Spinal cord (tissue), 10 donors: ENCODE results near the gene SMTN. TPM values are rescaled to one million over a fixed set of nuclear protein-coding genes. Genes with fewer than 3 reads are reported as not detected.

Experiments used
- DNase-seq, 6 donors: peaks; one replicate each; pipeline versions ENCODE4 v3.0.0 to v3.0.0-alpha.2; 2013 to 2015; ENCODE audit warnings: low spot score in 6 of 6, low read depth in 4 of 6
- H3K27ac ChIP-seq: one replicate; pipeline ENCODE4 v1.5.1; 2013; ENCODE audit warnings: low read depth, low read length, control low read depth
- H3K27me3 ChIP-seq: one replicate; pipeline ENCODE4 v1.6.1; 2013; ENCODE audit warnings: low read length; ENCODE audit not compliant: control insufficient read depth, insufficient read depth
- H3K36me3 ChIP-seq: one replicate; pipeline ENCODE4 v1.6.1; 2013; ENCODE audit warnings: low read length; ENCODE audit not compliant: control insufficient read depth, insufficient read depth
- H3K4me1 ChIP-seq: one replicate; pipeline ENCODE4 v1.6.1; 2013; ENCODE audit warnings: low read length; ENCODE audit not compliant: control insufficient read depth, insufficient read depth
- H3K4me3 ChIP-seq: one replicate; pipeline ENCODE4 v1.5.1; 2013; ENCODE audit warnings: low read depth, low read length, control low read depth
- H3K9me3 ChIP-seq: one replicate; pipeline ENCODE4 v1.6.1; 2013; ENCODE audit warnings: low read length; ENCODE audit not compliant: control insufficient read depth, insufficient read depth
- WGBS: methylation state at CpG from one replicate; pipeline ENCODE4 v1.1.5; 2013; ENCODE audit warnings: missing lambda C conversion rate; ENCODE audit not compliant: insufficient coverage; 5-methylcytosine and 5-hydroxymethylcytosine counted together
- polyA plus RNA-seq, 2 donors: library from polyadenylated mRNA; unstranded; fragments of 120-200 nt; gene quantifications; one replicate each; pipeline ENCODE4 v1.2.1, GENCODE V29; 2013; ENCODE audit not compliant: insufficient read length in 2 of 2
- total RNA-seq, 2 donors: library from RNA; depleted of rRNA in 1 of 2; stranded (reverse); fragments of 120-200 nt in 1 of 2; fragments of >200 nt in 1 of 2; gene quantifications; one replicate each; pipeline versions ENCODE4 v1.2.3 to v1.2.4, GENCODE V29; 2013 to 2014
- donor health status: healthy.

SMTN gene
- total and polyA plus RNA-seq, 4 donors: 26.1 to 61.0 (median 41.7) TPM

GRCh38 chr22:31142285-31142684 is 61.2 kb downstream of the SMTN start:
- DNase-seq: no peak
- H3K27me3 ChIP-seq: no peaks in the 10 kb centered on the region
- 90% methylated on average over 3 of the region's 4 CpGs for WGBS

GRCh38 chr22:31143038-31143437 is 61.9 kb downstream of the SMTN start:
- no peaks in the 10 kb centered on the region for H3K27me3 ChIP-seq
- WGBS: 63% methylated on average over 3 of the region's 3 CpGs
- no peak overlapping the region for H3K4me3 ChIP-seq
- H3K27ac ChIP-seq: no peak overlapping the region
- H3K36me3 ChIP-seq: no peaks in the 10 kb centered on the region
- no peak for DNase-seq
- H3K9me3 ChIP-seq: no peaks in the 10 kb centered on the region
- H3K4me1 ChIP-seq: peaks cover 23% of the 10 kb centered on the region

More at GRCh38 chr22:31142285-31142684, 61.2 kb downstream of the SMTN start:
- Histone ChIP-seq H3K36me3 (no peaks in the 10 kb centered on the region), H3K27ac (no peak overlapping the region), H3K9me3 (no peaks in the 10 kb centered on the region), H3K4me1 (peaks cover 23% of the 10 kb centered on the region), H3K4me3 (no peak overlapping the region)

GRCh38 chr22:31143537-31143936 is 62.4 kb downstream of the SMTN start:
- 81% methylated on average over 3 of the region's 3 CpGs for WGBS
- DNase-seq: no peak
- H3K27ac ChIP-seq: no peak overlapping the region
- no peaks in the 10 kb centered on the region for H3K27me3 ChIP-seq
- no peak overlapping the region for H3K4me3 ChIP-seq
- H3K36me3 ChIP-seq: no peaks in the 10 kb centered on the region
- H3K4me1 ChIP-seq: peaks cover 23% of the 10 kb centered on the region
- H3K9me3 ChIP-seq: no peaks in the 10 kb centered on the region

- DNase-seq: no peak
- H3K4me1 ChIP-seq: peaks cover 27% of the 10 kb centered on the region
- no peaks in the 10 kb centered on the region for H3K9me3 ChIP-seq
- no peaks in the 10 kb centered on the region for H3K36me3 ChIP-seq
- no peak overlapping the region for H3K4me3 ChIP-seq
- H3K27me3 ChIP-seq: no peaks in the 10 kb centered on the region
- H3K27ac ChIP-seq: no peak overlapping the region
These were observed 63.1 kb downstream of the SMTN start for GRCh38 chr22:31144223-31144622.

DNA sequence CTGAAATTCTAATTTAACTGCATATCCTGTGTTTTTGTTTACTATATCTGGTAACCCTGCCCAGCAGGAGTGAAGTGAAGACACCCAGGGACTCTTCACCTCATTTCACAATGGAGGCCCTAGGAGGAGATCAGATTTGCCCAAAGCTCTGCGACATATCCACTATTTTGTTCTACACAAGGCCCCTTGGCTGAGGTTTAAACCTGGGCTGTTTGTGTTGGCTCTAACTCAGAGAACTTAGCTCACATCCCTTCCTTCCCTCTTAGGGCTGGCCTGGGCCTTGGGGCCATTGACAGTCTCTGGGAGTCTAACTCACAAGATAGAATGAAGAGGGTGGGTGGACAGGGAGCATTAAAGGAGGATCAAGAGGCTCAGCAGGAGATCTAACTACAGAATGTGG is 67.4 kb downstream of the SMTN start:
- Histone ChIP-seq H3K4me1 (peaks cover 7% of the 10 kb centered on the region), H3K9me3 (no peaks in the 10 kb centered on the region), H3K27me3 (peaks cover 2% of the 10 kb centered on the region), H3K4me3 (no peak overlapping the region), H3K27ac (peak overlapping the region; percentile 45), H3K36me3 (no peaks in the 10 kb centered on the region)
- DNase-seq: no peak
- WGBS: no CpG with 5 or more reads among the region's 1 CpG

GRCh38 chr22:31148953-31149627 is 68.0 kb downstream of the SMTN start:
- Histone ChIP-seq H3K27me3 (peaks cover 2% of the 10 kb centered on the region), H3K4me3 (no peak overlapping the region), H3K4me1 (peaks cover 4% of the 10 kb centered on the region), H3K36me3 (no peaks in the 10 kb centered on the region), H3K9me3 (no peaks in the 10 kb centered on the region), H3K27ac (peak overlapping the region; percentile 45)
- 9% methylated on average over 5 of the region's 5 CpGs for WGBS
- peak; percentile 15 to 76 (median 32) for DNase-seq

DNA sequence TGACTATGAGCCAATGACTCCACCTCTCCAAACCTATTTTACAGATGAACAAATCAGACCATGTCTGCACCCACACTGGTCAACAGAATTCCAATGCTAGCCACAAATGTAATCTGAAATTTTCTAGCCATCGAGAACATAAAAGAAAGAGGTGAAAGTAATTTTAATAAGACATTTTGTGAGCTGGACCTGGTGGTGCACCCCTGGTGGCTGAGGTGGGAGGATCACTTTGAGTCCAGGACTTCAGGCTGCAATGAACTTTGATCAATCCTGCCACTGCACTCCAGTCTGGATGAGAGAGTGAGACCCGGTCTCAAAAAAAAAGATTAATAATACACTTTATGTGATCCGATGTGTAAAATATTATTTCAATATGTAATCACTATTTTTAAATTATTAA is 69.5 kb downstream of the SMTN start:
- H3K4me1 ChIP-seq: peaks cover 4% of the 10 kb centered on the region
- H3K4me3 ChIP-seq: no peak overlapping the region
- peaks cover 2% of the 10 kb centered on the region for H3K27me3 ChIP-seq
- no peaks in the 10 kb centered on the region for H3K36me3 ChIP-seq
- no CpG with 5 or more reads among the region's 3 CpGs for WGBS
- no peak overlapping the region for H3K27ac ChIP-seq
- no peak for DNase-seq
- H3K9me3 ChIP-seq: no peaks in the 10 kb centered on the region

DNA sequence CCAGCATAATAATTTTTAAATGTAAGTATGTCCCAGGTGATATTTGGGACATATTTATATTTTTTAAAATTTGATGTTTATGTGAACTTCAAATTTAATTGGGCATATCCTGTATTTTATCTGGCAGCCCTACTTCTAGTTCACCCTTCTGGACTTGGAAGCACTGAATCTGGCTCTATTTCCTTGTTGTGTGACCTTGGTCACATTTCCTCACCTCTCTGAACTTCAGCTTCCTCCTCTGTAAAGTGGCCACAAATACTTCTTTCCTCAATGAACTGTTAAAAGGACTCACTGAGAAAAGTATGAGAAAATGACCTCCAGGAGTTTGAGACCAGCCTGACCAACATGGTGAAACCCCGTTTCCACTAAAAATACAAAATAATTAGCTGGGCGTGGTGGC is 70.8 kb downstream of the SMTN start:
- no peak overlapping the region for H3K27ac ChIP-seq
- 92% methylated on average over 2 of the region's 2 CpGs for WGBS
- no peaks in the 10 kb centered on the region for H3K36me3 ChIP-seq
- peaks cover 4% of the 10 kb centered on the region for H3K4me1 ChIP-seq
- no peak for DNase-seq
- H3K9me3 ChIP-seq: no peaks in the 10 kb centered on the region
- H3K4me3 ChIP-seq: no peak overlapping the region
- peaks cover 2% of the 10 kb centered on the region for H3K27me3 ChIP-seq

DNA sequence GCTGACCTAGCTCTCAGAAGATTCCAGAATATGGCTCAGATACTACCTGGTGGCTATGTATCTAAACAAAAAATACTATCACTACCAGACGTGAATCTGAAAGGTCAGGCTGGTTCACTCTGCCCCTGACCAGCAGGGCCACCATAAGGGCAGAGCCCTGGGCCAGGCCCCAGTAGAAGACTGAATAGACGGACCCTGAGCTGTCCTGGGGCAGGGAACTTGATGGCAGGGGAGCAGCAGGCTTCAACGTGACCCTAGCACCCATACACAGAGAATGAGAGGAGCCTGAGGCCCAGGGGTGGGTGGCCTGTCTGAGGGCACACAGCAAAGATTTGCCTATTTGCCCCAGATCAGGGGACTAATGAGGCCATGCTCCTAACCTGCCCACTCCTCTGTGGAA is 72.2 kb downstream of the SMTN start:
- DNase-seq: no peak
- 70% methylated on average over 2 of the region's 3 CpGs for WGBS
- H3K27me3 ChIP-seq: peaks cover 2% of the 10 kb centered on the region
- H3K4me3 ChIP-seq: no peak overlapping the region
- H3K9me3 ChIP-seq: no peaks in the 10 kb centered on the region
- peaks cover 4% of the 10 kb centered on the region for H3K4me1 ChIP-seq
- no peak overlapping the region for H3K27ac ChIP-seq
- H3K36me3 ChIP-seq: no peaks in the 10 kb centered on the region
